RCC 7860 (cell line): Measurements from ENCODE around the gene XYLT1.

Experiments
- DNase-seq: peaks from one replicate; pipeline ENCODE4 v3.0.0-alpha.2; 2015; ENCODE audit warnings: low spot score
- FAIRE-seq: peaks from 2 replicates; lab custom pipeline; 2012; peaks lifted over from hg19 to GRCh38; lab: Jason Lieb, UNC

The XYLT1 gene

GRCh38 chr16:17362946-17363345 is 107.8 kb downstream of the XYLT1 start:
- DNase-seq (no peak), FAIRE-seq (no peak)

GRCh38 chr16:17362183-17362582 is 108.6 kb downstream of the XYLT1 start:
- DNase-seq (no peak), FAIRE-seq (no peak)

- DNase-seq (no peak), FAIRE-seq (no peak)
Measured at GRCh38 chr16:17360693-17361122, 110.1 kb downstream of the XYLT1 start.

GRCh38 chr16:17359788-17360390 is 110.9 kb downstream of the XYLT1 start:
- no peak for DNase-seq
- no peak for FAIRE-seq

- DNase-seq: no peak
- FAIRE-seq: no peak
Measured at GRCh38 chr16:17358846-17359245, 111.9 kb downstream of the XYLT1 start.

- no peak for DNase-seq
- no peak for FAIRE-seq
Measured at GRCh38 chr16:17358355-17358754, 112.4 kb downstream of the XYLT1 start.

- DNase-seq (no peak), FAIRE-seq (no peak)
Measured at GRCh38 chr16:17357307-17358062, 113.3 kb downstream of the XYLT1 start.

GRCh38 chr16:17356243-17356933 is 114.4 kb downstream of the XYLT1 start:
- FAIRE-seq: no peak

GRCh38 chr16:17354685-17355084 is 116.1 kb downstream of the XYLT1 start:
- FAIRE-seq: no peak

More at GRCh38 chr16:17356243-17356933, 114.4 kb downstream of the XYLT1 start:
- no peak for DNase-seq

GRCh38 chr16:17354141-17354601 is 116.6 kb downstream of the XYLT1 start:
- no peak for DNase-seq
- FAIRE-seq: no peak

More at GRCh38 chr16:17354685-17355084, 116.1 kb downstream of the XYLT1 start:
- DNase-seq: no peak

GRCh38 chr16:17353561-17353960 is 117.2 kb downstream of the XYLT1 start:
- FAIRE-seq (no peak), DNase-seq (no peak)

- FAIRE-seq (no peak), DNase-seq (no peak)
Measured at GRCh38 chr16:17351441-17352035, 119.2 kb downstream of the XYLT1 start.

GRCh38 chr16:17350207-17350606 is 120.6 kb downstream of the XYLT1 start:
- DNase-seq: no peak
- no peak for FAIRE-seq

GRCh38 chr16:17348826-17349225 is 121.9 kb downstream of the XYLT1 start:
- no peak for DNase-seq
- no peak for FAIRE-seq

GRCh38 chr16:17348042-17348783 is 122.5 kb downstream of the XYLT1 start:
- DNase-seq: no peak

GRCh38 chr16:17347624-17348023 is 123.1 kb downstream of the XYLT1 start:
- DNase-seq: no peak
- no peak for FAIRE-seq

More at GRCh38 chr16:17348042-17348783, 122.5 kb downstream of the XYLT1 start:
- FAIRE-seq: no peak

- DNase-seq (no peak), FAIRE-seq (no peak)
Measured at GRCh38 chr16:17346621-17347569, 123.9 kb downstream of the XYLT1 start.

GRCh38 chr16:17345043-17345442 is 125.7 kb downstream of the XYLT1 start:
- FAIRE-seq: no peak
- DNase-seq: no peak

- no peak for DNase-seq
- FAIRE-seq: no peak
Measured at GRCh38 chr16:17343728-17344127, 127.0 kb downstream of the XYLT1 start.
